HK-2 (cell line): ENCODE results near the gene CASP8AP2.
A peak's percentile ranks its signal among the peaks of the same experiment; 100 is the strongest.
"Not testable (repeated sequence)": the region's sequence is repeated elsewhere in the genome, so short reads cannot be mapped to it uniquely, and the experiment has no call there.

ENCODE experiments used
- DNase-seq: peaks from one replicate; pipeline ENCODE4 v3.0.0-alpha.2; 2018; ENCODE audit not compliant: unreplicated experiment

Gene CASP8AP2

DNA sequence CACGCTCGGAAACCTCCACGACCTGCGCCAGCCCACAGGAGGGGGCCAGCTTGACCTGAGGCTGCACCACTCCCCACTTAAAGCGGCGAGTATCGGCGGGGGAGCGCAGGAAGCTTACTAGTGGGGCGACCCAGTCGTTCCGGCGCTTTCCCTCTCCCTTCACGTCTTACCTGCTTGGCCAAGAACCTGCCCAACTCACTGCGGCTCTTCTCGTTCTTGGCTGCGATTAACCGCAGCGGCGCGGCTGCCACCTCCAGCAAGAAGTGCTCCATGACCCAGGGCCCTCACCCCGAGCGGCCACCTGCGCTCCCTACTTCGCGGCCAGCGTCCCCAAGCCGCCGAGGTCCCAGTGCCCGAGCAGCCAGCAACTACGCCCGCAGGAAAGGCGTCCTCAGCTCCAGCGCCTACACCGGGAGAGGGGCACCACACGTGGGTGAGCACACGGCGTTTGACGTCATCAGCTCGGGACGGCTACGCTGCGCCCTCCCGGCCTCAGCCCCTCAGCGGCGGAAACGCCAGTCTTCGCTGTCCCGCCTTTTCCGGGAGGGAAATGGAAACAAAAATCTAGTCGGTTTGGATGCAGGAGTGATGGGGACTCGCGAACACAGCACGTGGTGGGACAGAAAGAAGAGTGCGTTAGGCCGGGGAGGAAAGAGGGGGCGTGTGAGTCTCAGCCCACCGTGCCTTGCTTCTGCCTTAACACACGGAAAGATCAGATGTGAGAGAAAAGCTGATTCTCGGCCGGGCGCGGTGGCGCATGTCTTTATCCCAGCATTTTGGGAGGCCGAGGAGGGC is 10.1 kb upstream of the CASP8AP2 start, which contains the start of gene MDN1:
Gene MDN1, minus strand, starts transcription at position 459 of the 795 bp plus-strand sequence. Its CDS starts 187 bp downstream, at position 272.
- DNase-seq: peak; percentile 88

DNA sequence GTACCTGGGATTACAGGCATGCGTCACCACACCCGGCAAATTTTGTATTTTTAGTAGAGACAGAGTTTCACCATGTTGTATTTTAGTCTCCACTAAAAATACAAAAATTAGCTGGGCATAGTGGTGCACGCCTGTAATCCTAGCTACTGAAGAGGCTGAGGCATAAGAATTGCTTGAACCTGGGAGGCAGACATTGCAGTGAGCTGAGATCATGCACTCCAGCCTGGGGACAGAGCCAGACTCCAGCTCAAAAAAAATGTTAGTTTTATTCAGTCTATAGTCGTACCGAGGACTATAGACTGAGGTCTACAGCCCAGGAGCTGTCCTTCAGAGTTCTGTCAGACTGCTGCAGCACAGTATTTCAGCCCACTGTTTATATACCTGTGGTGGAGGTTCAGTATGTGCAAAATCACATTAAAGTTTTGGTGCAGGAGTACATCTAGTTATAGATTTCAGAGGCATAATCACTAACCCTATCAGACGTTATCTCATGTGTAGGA is 3.6 kb upstream of the CASP8AP2 start:
- no peak for DNase-seq

DNA sequence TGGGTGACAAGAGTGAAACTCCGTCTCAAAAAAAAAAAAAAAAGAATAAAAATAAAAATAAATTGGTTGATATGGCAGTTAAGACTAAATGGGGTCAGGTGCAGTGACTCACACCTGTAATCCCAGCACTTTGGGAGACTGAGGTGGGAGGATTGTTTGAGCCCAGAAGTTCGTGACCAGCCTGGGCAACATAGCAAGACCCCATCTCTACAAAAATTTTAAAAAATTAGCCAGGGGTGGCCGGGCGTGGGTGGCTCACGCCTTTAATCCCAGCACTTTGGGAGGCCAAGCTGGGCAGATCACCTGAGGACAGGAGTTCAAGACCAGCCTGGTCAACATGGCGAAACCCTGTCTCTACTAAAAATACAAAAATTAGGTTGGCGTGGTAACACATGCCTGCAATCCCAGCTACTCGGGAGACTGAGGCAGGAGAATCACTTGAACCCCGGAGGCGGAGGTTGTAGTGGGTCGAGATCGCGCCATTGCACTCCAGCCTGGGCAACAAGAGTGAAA is 1.1 kb upstream of the CASP8AP2 start:
- DNase-seq: not testable (repeated sequence)

DNA sequence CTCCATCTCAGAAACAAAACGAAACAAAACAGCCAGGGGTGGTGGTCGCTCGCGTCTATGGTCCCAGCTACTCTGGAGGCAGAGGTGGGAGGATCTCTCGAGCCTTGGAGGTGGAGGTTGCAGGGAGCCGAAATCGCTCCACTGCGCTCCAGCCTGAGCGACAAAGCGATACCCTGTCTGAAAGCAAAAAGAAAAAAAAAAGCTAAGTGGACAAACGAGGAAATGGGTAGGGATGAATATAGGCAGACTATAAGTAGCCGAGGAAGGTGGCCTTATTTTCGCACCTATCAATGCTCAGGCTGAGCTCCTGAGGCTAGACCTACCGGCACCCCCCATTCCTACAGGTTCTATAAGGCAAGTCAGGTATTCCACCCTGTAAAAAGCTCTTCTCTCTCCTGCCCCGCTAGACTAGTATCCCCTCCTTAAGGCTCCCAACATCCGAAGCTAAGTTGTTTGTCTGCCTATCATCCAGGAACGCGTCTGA is 650 bp upstream of the CASP8AP2 start:
- no peak for DNase-seq

DNA sequence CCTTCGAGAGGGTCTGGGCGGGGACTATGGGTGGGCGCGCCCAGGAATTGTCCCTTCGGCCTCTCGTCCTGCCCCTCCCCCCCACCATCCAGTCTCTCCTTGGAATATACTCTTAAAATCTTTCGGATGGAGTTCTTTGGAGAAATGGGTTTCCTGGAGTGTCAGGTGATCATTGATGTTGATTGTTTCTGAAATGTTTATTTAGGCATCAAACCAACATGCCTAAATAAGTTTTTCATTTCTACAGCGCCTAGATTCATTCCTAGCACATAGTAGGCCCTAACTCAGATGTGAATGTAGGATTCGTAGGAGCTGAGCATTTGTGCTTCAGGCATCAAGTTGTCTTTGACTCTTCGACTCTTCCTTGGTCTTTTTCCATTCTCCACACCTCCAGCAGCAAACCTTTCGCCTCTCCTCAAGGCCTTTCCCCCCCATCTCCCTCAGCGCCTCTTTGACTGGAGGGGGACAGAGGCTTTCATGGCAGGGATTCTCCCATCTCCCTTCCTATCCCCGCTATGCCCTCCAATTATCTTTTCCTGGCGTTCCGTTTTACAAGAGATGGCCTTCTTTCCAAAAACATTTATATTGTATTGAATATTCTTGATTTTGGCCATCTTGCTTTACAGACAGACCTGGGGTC is 610 bp downstream of the CASP8AP2 start:
- no peak for DNase-seq

DNA sequence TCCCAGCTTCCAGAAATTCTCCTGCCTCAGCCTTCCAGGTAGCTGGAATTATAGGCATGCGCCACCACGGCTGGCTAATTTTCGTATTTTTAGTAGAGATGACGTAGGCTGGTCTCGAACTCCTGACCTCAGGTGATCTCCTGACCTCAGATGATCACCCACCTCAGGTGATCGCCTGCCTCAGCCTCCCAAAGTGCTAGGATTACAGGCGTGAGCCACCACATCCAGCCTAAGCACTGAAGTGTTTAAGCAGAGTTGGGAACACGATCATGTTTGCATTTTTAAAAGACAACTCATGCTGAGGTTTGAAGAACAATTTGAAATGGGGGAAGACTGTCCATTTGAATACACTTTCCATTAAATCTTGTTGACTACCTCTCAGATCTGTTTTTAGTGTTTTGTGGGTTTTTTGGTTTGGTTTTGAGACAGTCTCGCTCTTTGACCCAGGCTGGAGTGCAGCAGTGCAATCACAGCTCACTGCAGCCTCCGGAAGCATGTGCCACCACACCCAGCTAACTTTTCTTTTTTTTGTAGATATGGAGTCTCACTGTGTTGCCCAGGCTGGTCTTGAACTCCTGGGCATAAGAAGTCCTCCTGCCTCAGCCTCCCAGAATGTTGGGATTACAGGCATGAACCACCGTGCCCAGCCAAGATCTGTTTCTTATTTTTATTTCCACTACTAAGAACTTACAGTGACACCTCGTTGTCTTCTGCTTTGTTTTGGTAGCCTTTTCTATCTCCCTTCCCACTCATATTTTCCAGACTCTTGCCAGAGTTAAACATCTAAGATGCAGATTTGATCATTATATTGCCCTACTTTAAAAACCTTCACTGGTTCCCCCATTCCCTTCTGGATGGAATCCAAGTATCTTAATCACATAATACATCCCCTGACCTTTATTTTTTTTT is 5.5 kb downstream of the CASP8AP2 start:
- no peak for DNase-seq

DNA sequence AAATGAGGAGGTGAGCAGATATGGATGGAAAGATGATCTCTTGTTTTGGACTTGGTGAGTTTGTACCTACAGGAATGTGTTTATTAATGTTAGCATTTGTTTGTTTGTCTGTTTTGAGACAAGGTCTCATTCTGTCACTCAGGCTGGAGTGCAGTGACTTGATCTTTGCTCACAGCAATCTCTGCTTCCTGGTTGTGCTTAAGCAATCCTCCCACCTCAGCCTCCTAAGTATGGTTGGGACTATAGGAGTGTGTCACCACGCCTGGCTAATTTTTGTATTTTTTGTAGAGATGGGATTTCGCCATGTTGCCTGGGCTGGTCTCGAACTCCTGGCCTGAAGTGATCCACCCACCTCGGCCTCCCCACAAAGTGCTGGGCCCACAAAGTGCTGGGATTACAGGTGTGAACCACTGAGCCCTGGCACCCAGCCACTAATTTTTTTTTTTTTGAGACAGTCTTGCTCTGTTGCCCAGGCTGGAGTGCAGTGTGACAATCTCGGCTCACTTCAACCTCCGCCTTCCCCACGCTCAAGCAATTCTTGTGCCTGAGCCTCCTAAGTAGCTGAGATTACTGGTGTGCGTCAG is 7.1 kb downstream of the CASP8AP2 start:
- no peak for DNase-seq

DNA sequence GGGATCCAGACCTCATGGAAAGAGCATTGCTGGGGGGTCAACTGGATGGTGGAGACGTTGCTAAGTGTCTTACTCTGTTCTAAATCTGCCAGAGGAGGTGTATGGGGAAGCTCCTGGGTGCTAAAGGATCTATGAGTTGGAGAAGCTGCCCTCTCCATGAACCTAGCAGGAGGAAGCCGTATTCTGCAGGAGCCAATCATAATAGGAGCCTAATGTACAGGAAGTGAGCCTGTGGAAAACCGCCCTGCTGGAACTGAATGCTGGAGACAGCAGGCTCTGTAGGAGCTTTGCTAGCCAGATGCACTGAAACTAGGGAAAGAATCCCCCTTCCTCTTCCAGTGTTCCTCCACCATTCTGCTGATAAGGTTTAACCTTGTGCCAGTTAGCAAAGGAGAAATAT is 10.9 kb downstream of the CASP8AP2 start:
- DNase-seq: no peak

DNA sequence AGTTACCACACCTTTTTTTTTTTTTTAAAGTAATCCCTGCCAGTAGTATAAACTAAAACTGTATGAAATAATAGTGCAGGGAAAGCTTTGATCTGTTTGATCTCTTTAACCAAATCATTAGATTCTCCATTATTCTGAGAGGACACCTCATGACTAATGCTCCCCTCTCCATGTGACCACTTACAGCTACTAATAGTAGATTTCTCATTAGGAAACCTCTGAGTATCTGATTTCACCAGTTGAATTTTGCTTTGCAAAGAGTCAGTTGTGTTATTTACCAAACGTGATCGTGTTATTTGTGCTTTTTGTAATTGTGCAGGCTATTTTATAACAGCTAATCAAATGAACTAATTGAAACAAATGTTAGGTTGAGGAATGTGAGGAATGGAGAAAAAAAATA is 12.5 kb downstream of the CASP8AP2 start:
- DNase-seq: no peak

DNA sequence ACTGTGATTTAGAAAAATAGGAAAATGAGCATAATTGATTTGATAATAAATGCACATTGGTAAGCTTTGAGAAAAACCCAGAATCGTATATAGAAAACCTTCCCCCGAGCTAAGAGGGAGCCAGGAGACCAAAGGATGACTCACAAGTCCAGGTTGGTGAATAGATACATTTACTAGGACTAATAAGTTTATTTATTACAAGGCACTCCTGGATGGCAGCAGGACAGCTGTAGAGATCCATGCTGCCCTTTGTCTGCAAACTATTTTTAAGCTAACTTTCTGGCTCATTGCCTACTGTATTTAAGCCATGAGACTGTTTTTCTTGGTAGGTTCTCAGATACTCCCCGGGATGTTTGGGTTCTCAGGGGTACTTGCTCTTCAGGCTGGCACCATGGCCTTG is 13.4 kb downstream of the CASP8AP2 start:
- DNase-seq: no peak

DNA sequence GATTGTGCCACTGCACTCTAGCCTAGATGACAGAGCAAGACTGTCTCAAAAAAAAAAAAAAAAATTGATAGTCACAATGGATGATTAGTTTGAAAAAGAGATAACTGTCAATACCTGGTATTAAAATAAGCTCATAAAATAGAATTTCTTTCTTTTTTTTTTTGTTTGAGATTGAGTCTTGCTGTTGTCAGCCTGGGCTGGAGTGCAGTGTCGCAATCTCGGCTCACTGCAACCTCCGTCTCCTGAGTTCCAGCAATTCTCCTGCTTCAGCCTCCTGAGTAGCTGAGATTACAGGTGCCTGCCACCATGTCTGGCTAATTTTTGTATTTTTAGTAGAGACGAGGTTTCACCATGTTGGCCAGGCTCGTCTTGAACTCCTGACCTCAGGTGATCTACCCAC is 17.8 kb downstream of the CASP8AP2 start:
- DNase-seq: not testable (repeated sequence)

DNA sequence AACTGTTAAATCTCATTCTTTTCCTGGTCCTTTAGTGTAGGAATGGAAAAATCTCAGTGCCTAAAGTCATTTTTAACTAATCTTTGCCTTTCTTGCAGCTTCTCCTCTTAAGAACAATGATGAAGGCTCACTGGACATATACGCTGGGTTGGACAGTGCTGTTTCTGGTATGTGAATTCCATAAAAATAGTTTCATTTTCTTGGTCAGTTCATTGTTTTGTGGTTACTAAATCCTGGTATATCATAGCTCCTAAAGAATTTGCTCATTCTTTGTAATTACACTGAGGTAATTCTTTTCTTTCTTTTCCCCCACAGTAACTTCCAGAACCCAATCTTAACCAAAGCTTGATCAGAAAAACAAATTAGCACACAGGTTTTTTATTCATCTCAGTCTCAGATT is 23.4 kb downstream of the CASP8AP2 start:
- DNase-seq: no peak

DNA sequence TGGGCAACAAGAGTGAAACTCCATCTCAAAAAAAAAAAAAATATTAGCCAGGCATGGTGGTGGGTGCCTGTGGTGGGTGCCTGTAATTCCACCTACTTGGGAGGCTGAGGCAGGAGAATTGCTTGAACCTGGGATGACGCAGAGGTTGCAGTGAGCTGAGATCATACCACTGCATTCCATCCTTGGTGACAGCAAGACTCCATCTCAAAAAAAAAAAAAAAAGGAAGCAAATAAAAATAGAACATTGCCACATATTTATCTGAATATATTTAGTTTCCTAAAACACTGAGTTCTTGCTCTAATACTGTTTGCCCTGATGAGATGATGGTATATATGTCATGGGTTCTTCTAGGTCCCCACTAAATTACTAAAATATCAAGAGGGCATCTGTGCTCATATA is 28.4 kb downstream of the CASP8AP2 start:
- DNase-seq: no peak

DNA sequence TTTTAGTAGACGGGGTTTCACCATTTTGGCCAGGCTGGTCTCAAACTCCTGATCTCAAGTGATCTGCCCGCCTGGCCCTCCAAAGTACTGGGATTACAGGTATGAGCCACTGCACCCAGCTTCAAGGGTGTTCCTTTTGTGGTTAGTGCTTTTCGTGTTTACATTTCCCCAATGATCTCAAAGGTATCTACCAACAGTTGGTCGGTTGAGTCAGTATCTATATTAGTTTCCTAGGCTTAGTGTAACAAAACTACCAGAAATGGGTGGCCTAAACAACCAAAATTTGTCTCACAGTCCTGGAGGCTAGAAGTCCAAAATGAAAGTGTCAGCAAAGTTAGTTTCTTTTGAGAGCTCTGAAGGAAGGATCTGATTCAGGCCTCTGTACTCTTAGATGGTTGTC is 30.1 kb downstream of the CASP8AP2 start:
- DNase-seq: no peak

DNA sequence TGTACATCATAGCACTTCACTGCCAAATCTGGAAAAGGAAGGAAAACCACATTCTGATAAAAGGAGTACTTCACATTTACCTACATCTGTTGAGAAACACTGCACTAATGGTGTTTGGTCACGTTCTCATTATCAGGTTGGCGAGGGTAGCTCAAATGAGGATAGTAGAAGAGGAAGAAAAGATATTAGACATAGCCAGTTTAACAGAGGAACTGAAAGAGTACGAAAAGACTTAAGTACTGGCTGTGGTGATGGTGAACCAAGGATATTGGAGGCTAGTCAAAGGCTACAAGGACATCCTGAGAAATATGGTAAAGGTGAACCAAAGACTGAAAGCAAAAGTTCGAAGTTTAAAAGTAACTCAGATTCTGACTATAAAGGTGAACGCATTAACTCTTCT is 32.6 kb downstream of the CASP8AP2 start:
- no peak for DNase-seq

DNA sequence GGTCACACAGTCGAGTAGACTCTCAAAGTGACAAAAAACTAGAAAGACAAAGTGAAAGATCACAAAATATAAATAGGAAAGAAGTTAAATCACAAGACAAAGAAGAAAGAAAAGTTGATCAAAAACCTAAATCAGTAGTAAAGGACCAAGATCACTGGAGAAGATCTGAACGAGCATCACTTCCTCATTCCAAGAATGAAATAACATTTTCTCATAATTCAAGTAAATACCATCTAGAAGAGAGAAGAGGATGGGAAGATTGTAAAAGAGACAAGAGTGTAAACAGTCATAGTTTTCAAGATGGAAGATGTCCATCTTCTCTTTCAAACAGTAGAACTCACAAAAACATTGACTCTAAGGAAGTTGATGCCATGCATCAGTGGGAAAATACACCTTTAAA is 33.0 kb downstream of the CASP8AP2 start:
- DNase-seq: no peak

DNA sequence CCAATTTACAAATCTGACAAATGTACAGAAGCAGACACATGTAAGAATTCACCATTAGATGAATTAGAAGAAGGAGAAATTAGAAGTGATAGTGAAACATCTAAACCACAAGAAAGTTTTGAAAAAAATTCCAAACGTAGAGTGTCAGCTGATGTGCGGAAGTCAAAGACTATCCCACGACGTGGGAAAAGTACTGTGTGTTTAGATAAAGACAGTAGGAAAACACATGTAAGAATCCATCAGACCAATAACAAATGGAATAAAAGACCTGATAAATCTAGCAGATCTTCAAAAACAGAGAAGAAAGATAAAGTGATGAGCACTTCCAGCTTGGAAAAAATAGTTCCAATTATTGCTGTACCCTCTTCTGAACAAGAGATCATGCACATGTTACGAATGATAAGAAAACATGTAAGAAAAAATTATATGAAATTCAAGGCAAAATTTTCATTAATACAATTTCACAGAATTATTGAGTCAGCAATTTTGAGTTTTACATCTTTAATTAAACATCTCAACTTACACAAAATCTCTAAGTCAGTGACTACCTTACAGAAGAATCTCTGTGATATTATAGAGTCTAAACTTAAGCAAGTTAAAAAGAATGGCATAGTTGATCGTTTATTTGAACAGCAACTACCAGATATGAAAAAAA is 36.5 kb downstream of the CASP8AP2 start:
- no peak for DNase-seq

DNA sequence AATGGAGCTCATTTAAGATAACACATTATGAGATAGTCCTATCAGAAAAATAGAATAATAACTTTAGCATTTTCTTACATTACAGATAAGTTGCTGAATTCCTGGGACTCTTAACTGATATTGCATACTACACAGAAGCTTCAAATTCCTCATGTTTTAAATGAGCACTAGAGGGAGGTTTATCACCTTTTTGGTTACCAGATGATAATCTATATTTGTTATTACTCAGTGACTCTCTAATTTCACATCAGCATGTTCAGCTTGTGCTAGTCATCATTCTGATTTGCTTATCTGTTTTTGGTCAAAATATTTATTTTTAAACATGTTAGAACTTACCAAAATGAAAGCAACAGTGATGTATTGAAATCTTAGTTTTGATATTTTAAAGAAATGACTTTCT is 44.0 kb downstream of the CASP8AP2 start:
- no peak for DNase-seq

DNA sequence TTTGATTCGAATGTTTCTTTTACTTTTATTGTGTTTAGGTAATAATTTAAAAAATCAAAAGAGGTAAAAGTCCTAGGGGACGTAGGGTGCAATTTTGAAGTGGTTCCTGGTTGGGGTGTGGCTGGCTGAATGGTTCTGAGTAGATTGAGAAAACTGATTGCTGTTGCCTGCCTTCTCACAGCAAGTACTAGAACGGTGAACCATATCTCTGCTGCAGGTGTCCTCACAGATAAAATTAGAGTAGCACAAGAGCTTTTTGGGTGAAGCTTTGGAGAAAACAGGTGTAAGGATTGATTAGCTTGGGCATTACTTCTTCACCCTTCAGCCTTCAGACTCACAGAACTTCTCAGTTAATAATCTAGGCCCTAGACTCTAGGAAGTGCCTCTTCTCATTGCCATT is 44.8 kb downstream of the CASP8AP2 start:
- DNase-seq: no peak

DNA sequence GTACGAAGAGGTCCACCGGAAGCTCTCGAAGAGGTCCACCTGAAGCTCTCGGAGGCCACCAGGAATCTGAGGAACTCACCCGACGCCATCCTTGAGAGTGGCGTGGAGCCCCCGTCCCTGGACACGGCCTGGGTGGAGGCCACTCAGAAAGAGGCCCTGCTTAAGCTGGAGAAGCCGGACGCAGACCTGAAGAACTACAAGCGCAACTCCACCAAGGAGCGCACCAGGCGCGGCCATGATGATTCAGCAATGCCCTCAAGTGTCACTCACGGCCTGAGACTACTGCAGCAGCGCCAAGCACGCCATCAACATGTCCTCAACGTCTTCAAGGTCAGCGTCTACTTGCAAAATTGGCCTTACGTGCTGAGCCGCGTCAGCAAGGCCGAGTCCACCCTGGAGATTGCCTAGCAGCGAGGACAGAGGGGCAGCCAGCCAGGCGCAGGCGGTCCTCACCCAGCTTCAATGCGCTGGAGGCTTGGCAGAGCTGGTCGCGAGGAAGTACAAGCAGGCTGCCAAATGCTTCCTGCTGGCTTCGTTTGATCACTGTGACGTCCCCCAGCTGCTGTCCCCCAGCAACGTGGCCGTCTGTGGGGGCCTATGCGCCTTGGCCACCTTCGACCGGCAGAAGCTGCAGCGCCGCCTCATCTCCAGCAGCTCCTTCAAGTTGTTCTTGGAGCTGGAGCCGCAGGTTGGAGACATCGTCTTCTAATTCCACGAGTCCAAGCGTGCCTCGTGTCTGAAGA is 56.9 kb downstream of the CASP8AP2 start:
- no peak for DNase-seq
